Activated CD8-positive, alpha-beta memory T cell treated with anti-CD3 and anti-CD28 coated beads for 36 hours (primary cell): ENCODE data around the gene LLCFC1. TPM values are rescaled to one million over a fixed set of nuclear protein-coding genes. Genes with fewer than 3 reads are reported as not detected.
"Not testable (repeated sequence)": the region's sequence is repeated elsewhere in the genome, so short reads cannot be mapped to it uniquely, and the experiment has no call there.

Experiments
- CTCF ChIA-PET: fragments of 350-600 bp; sonication (Branson Sonifier 250); formaldehyde crosslinking; loops from one replicate; lab custom pipeline; 2021; ENCODE audit warnings: antibody characterized with exemption; lab: Charles Lee
- POLR2A ChIA-PET: fragments of 350-600 bp; sonication (Branson Sonifier 250); formaldehyde crosslinking; loops from one replicate; lab custom pipeline; 2021; ENCODE audit warnings: antibody characterized with exemption; lab: Charles Lee
- total RNA-seq, 2 experiments: library from RNA; stranded (reverse); gene quantifications; one replicate each; pipeline ENCODE4 v1.2.3, GENCODE V29; 2021

Gene LLCFC1
- total RNA-seq, 2 experiments from 2014 or later, result not detected

DNA sequence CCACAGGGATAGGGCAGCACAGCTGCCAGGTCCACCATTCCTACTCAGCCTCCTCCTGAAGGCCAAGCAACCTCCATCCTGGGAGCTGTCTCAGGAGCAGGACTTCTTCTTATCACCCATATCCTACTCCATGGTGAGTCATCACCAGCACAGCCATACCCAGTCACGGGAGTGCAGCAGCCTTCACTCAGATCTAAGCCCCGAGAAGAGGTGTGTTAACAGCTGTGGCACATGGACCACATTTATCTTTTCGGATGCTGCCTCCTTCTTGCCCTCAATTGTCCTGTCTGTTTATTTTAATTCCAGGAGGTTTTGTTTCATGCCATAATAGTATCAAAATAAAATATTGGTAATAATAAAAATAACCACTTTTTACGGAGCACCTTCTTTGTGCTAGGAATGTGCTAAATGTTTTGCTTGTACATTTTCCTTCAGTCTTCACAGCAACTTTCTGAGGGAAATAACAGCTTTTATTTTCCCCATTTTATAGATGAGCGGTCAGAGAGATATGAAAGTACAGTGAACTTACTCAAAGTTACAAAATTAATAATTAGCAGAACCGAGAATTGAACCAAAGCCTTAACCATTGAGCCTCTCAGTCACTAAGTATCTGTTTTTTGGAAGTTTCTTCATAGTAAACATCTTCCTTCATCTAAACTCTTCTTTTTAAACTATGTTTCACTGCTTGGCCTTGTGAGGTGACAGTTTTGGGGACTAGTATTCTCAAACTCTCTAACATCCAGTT lies 25.4 kb downstream of the LLCFC1 start:
- ChIA-PET POLR2A (no interaction called here), CTCF (no interaction called here)

DNA sequence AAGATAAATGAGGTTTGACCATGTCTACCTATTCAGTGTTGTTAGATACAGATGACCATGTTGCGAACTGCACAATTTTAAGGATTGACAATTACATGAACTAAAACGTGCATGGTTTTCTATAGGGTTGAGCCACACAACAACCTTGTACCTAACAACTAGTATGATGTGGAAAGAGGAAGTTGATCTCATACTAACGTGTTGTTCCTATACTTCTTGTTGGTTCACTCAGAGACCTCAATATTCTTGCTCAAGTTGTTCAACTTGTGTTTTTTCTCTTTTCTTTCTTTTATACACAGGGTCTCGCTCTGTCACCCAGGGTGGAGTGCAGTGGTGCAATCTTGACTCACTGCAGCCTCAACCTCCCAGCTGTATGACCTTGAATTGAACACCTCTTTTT lies 28.9 kb downstream of the LLCFC1 start:
- CTCF ChIA-PET, result interaction anchor here (1.4 kb wide), 1 partner anchor 10 kb away, joined by 3 read pairs; no protein-coding TSS in a partner anchor
- POLR2A ChIA-PET, result interaction anchor here (0.6 kb wide), 1 partner anchor 295 kb away, joined by 3 read pairs; no protein-coding TSS in a partner anchor

DNA sequence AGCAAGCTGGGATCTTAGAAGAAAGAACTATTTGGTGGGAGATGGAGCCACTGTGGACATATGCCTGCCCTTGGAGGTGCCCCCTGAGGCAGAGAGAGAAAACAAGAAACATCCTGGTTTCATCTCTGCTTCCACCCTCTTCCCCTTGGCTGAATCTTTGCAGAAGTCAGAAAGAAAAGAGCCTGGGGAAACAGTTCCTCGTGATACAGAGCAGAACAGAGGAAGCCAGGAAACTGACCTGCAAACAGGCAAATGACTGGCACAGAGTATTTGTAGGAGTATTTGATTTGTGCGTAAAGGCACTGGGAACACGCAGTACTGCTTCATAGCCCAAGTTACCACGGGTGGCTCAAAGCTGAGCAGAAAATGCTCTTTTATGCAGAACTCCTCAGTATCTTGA lies 29.9 kb downstream of the LLCFC1 start:
- CTCF ChIA-PET, result no interaction called here
- POLR2A ChIA-PET, result no interaction called here

DNA sequence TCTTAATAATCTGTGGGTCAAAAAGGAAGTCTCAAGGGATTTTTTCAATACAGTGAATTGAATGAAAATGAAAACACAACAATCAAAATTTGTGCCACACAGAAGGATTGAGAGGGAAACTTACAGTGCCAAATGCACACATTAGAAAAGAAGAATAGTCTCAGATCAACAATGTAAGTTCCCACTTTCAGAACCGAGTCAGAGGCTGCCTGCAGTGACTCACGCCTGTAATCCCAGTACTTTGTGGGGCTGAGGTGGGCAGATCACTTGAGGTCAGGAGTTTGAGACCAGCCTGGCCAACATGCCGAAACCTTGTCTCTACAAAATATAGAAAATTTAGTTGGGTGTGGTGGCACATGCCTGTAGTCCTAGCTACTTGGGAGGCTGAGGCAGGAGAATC lies 35.3 kb downstream of the LLCFC1 start:
- POLR2A ChIA-PET, result no interaction called here
- CTCF ChIA-PET, result interaction anchor here (0.7 kb wide), 1 partner anchor 263 kb away, joined by 3 read pairs; no protein-coding TSS in a partner anchor

DNA sequence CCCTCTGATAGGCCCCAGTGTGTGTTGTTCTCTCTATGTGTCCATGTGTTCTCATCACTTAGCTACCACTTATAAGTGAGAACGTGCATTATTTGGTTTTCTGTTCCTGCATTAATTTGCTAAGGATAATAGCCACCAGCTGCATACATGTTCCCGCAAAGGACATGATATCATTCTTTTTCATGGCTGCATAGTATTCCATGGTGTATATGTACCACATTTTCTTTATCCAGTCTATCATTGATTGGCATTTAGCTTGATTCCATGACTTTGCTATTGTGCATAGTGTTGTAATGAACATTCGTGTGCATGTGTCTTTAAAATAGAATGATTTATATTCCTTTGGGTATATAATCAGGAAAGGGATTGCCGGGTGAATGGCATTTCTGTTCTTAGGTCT lies 39.1 kb downstream of the LLCFC1 start:
- POLR2A ChIA-PET, result not testable (repeated sequence)
- CTCF ChIA-PET, result interaction anchor here (1.0 to 1.5 kb wide), 2 partner anchors 11 to 25 kb away, joined by 3 to 4 read pairs; no protein-coding TSS in a partner anchor

DNA sequence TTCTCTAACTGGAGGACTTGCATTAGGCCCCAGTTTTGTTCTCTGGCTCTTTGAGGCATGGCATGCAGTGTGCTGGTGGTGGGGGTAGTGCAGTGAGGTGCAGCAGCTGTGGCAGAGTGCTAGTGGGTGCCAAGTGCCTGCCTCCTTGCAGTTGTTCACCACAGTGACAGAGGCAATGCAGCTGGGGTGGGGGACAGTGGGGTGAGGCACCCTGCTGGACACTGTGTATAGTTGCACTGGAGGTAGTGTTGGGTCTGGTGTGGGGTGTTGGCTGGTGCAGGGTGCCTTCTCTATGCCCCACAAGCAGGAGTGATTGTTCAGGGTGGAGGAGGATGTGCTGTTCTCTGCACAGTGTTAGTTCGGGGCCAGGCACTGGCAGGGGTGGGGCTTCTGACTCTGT lies 44.5 kb downstream of the LLCFC1 start:
- CTCF ChIA-PET, result no interaction called here
- POLR2A ChIA-PET, result no interaction called here

DNA sequence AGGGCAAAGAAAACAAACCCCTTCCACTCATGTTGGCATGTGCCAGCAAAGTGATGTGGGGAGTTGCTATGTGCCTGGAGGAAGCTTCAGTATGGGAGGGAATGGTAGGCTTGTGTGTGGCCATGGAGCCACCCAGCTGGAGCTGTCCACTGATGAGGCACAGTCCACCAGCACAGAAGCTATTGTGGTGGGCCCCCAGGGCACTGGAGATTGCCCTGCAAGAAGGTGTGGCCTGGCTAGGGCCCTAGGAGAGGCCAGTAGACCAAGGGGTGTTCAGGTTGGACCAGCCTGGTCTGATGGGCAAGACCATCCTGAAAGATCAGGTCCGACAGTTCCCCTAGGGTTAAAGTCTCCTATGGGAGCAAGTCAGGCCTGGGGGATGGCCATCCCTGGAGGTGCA lies 45.0 kb downstream of the LLCFC1 start:
- POLR2A ChIA-PET, result no interaction called here
- CTCF ChIA-PET, result no interaction called here

Other genes starting within 250 kb of the LLCFC1 start
- not detected for gene PRSS1, start 190.0 kb upstream of the LLCFC1 start, total RNA-seq
- gene PRSS2, start 168.5 kb upstream of the LLCFC1 start, total RNA-seq, result not detected
- gene EPHB6, start 84.4 kb upstream of the LLCFC1 start, total RNA-seq, result 1 to 10 TPM; 5.4 to 5.6 TPM
- not detected for gene TRPV6, start 53.7 kb upstream of the LLCFC1 start, total RNA-seq
- gene TRPV5, start 5.7 kb upstream of the LLCFC1 start, total RNA-seq, result not detected
- gene KEL, start 22.9 kb downstream of the LLCFC1 start, total RNA-seq, result under 1 TPM; 0.10 to 0.25 TPM
- gene OR9A2, start 87.6 kb downstream of the LLCFC1 start, total RNA-seq, result not detected
- not detected for gene OR6V1, start 112.9 kb downstream of the LLCFC1 start, total RNA-seq
- not detected for gene PIP, start 192.6 kb downstream of the LLCFC1 start, total RNA-seq
- gene TAS2R39, start 243.9 kb downstream of the LLCFC1 start, total RNA-seq, result not detected